HCT116 (cell line): ENCODE data around the gene NHERF2. TPM values are rescaled to one million over a fixed set of nuclear protein-coding genes. Genes with fewer than 3 reads are reported as not detected.

ENCODE experiments used
- ATAC-seq: fragments of 200-7000 bp; cut with Tn5 transposase; 2 replicates; pipeline ENCODE4 v1.9.1; 2020; ENCODE audit warnings: mild to moderate bottlenecking, moderate library complexity
- BruUV-seq: library from RNA; stranded (reverse); fragments of 400-500 nt; replicated peaks from 2 replicates; lab custom pipeline; 2021; lab: Mats Ljungman, UMichigan
- CTCF ChIA-PET: fragments of 300-600 bp; sonication (Branson Sonifier 250); formaldehyde crosslinking; loops from one replicate; lab custom pipeline; 2021; ENCODE audit warnings: antibody characterized with exemption; lab: Charles Lee
- POLR2A ChIA-PET: fragments of 300-600, 350-600 bp; sonication (Branson Sonifier 250); formaldehyde crosslinking; loops from one replicate; lab custom pipeline; 2021; ENCODE audit warnings: antibody characterized with exemption; lab: Charles Lee
- RAD21 ChIA-PET, 2 experiments: fragments of 300-600 bp; sonication (Branson Sonifier 250); formaldehyde crosslinking; loops; one replicate each; lab custom pipeline; 2023; ENCODE audit warnings: low total read pairs in 2 of 2; ENCODE audit not compliant: uncharacterized antibody in 2 of 2, unreplicated experiment in 2 of 2, low non-redundant PET in 1 of 2; lab: Charles Lee
- DNase-seq: peaks from one replicate; pipeline ENCODE4 v3.0.0-alpha.2; 2010; ENCODE audit warnings: low read depth, low spot score
- H2AFZ ChIP-seq: fragments of 200-600 bp; shearing (Covaris generic), sonication (generic); 2 replicates; pipeline ENCODE4 v1.6.1; 2017; ENCODE audit warnings: low read depth, mixed run types, mixed read lengths, antibody characterized with exemption, low read length; ENCODE audit not compliant: poor library complexity, severe bottlenecking
- H3K27ac ChIP-seq: 2 replicates; pipeline ENCODE4 v1.5.1; 2012; ENCODE audit warnings: low read depth, low read length
- H3K27me3 ChIP-seq: fragments of 200-600 bp; sonication (generic); 2 replicates; pipeline ENCODE4 v1.6.1; 2016; ENCODE audit warnings: mixed run types, low read length, mixed read lengths; ENCODE audit not compliant: insufficient read depth
- H3K36me3 ChIP-seq, 2 experiments: fragments of 200-500 bp in 1 of 2; fragments of 200-600 bp in 1 of 2; sonication (Bioruptor generic) in 1 of 2; sonication (generic) in 1 of 2; 2 replicates each; pipeline versions ENCODE4 v1.5.1 to v1.6.1; 2014 to 2016; ENCODE audit warnings: low read length in 2 of 2, inconsistent platforms in 1 of 2, mixed read lengths in 1 of 2, mixed run types in 1 of 2; ENCODE audit not compliant: insufficient read depth in 2 of 2, control insufficient read depth in 1 of 2
- H3K4me1 ChIP-seq, 2 experiments: fragments of 200-600 bp in 1 of 2; sonication (generic) in 1 of 2; 2 replicates each; pipeline versions ENCODE4 v1.5.1 to v1.6.1; 2012 to 2017; ENCODE audit warnings: low read length in 2 of 2, inconsistent platforms in 1 of 2, mild to moderate bottlenecking in 1 of 2, mixed read lengths in 1 of 2, mixed run types in 1 of 2, moderate library complexity in 1 of 2; ENCODE audit not compliant: insufficient read depth in 2 of 2, control insufficient read depth in 1 of 2
- H3K4me2 ChIP-seq: fragments of 200-600 bp; sonication (generic); 2 replicates; pipeline ENCODE4 v1.6.1; 2017; ENCODE audit warnings: mixed run types, low read length, mixed read lengths
- H3K4me3 ChIP-seq, 2 experiments: fragments of 200-600 bp in 1 of 2; sonication (generic) in 1 of 2; replicated peaks in 1 of 2; 2 replicates each; pipeline ENCODE4 v1.5.1; 2011 to 2016; ENCODE audit warnings: low read length in 2 of 2, control low read depth in 1 of 2, low read depth in 1 of 2, mild to moderate bottlenecking in 1 of 2, mixed read lengths in 1 of 2, mixed run types in 1 of 2
- H3K79me2 ChIP-seq: fragments of 200-600 bp; sonication (generic); 2 replicates; pipeline ENCODE4 v1.6.1; 2017; ENCODE audit warnings: mild to moderate bottlenecking, mixed run types, low read length, moderate library complexity, mixed read lengths; ENCODE audit not compliant: insufficient read depth
- H3K9ac ChIP-seq: fragments of 200-600 bp; sonication (generic); 2 replicates; pipeline ENCODE4 v1.6.1; 2016; ENCODE audit warnings: low read length, mixed read lengths
- H3K9me2 ChIP-seq: fragments of 200-600 bp; sonication (generic), shearing (Covaris generic); 2 replicates; pipeline ENCODE4 v1.6.1; 2017; ENCODE audit warnings: mixed run types, mild to moderate bottlenecking, moderate library complexity; ENCODE audit not compliant: insufficient read depth
- H3K9me3 ChIP-seq, 2 experiments: fragments of 200-500 bp in 1 of 2; fragments of 200-600 bp in 1 of 2; sonication (Bioruptor generic) in 1 of 2; sonication (generic) in 1 of 2; 2 replicates each; pipeline ENCODE4 v1.6.1; 2014 to 2017; ENCODE audit warnings: low read length in 2 of 2, mixed read lengths in 2 of 2, inconsistent platforms in 1 of 2, low read depth in 1 of 2, mild to moderate bottlenecking in 1 of 2, mixed run types in 1 of 2, moderate library complexity in 1 of 2; ENCODE audit not compliant: control insufficient read depth in 1 of 2, insufficient read depth in 1 of 2
- H4K20me1 ChIP-seq: fragments of 200-600 bp; sonication (generic), shearing (Covaris generic); 2 replicates; pipeline ENCODE4 v1.6.1; 2017; ENCODE audit warnings: mixed run types, mild to moderate bottlenecking, moderate library complexity; ENCODE audit not compliant: insufficient read depth
- CBX3 ChIP-seq: IDR thresholded peaks from 2 replicates; pipeline ENCODE4 v1.6.1; 2012; ENCODE audit warnings: low read depth
- CEBPB ChIP-seq: IDR thresholded peaks from 2 replicates; pipeline ENCODE4 v1.6.1; 2012; ENCODE audit warnings: low read depth
- EGR1 ChIP-seq: IDR thresholded peaks from 2 replicates; pipeline ENCODE4 v1.6.1; 2012; ENCODE audit warnings: low read depth
- EZH2 ChIP-seq: fragments of 200-600 bp; sonication (generic); IDR thresholded peaks from 2 replicates; pipeline ENCODE4 v1.6.1; 2017; ENCODE audit warnings: antibody characterized with exemption, mixed run types
- EZH2phosphoT487 ChIP-seq: fragments of 200-600 bp; IDR thresholded peaks from 2 replicates; pipeline ENCODE4 v1.6.1; 2018; ENCODE audit warnings: antibody characterized with exemption, borderline replicate concordance
- FOSL1 ChIP-seq: IDR thresholded peaks from 2 replicates; pipeline ENCODE4 v1.6.1; 2012; ENCODE audit warnings: low read depth
- JUND ChIP-seq: IDR thresholded peaks from 2 replicates; pipeline ENCODE4 v1.6.1; 2012
- POLR2AphosphoS5 ChIP-seq: IDR thresholded peaks from 2 replicates; pipeline ENCODE4 v1.6.1; 2011; ENCODE audit warnings: mild to moderate bottlenecking, low read depth, low read length, moderate library complexity
- RAD21 ChIP-seq: IDR thresholded peaks from 2 replicates; pipeline ENCODE4 v1.6.1; 2012; ENCODE audit warnings: low read depth, mild to moderate bottlenecking
- SRF ChIP-seq: IDR thresholded peaks from 2 replicates; pipeline ENCODE4 v1.6.1; 2012; ENCODE audit warnings: low read depth
- TCF7L2 ChIP-seq: IDR thresholded peaks from 2 replicates; pipeline ENCODE4 v1.7.0; 2011; ENCODE audit warnings: borderline replicate concordance, inconsistent platforms; ENCODE audit not compliant: insufficient read depth, insufficient read length; ENCODE audit errors: extremely low read depth
- ZNF274 ChIP-seq: fragments of 200-500 bp; sonication (Bioruptor generic); IDR thresholded peaks from 2 replicates; pipeline ENCODE4 v1.6.1; 2014; ENCODE audit warnings: mild to moderate bottlenecking, low read depth, low read length, inconsistent platforms
- intact Hi-C: fragments of 100-400 bp; cut with micrococcal nuclease; formaldehyde crosslinking; loops from 2 replicates; pipeline ENCODE4 v1.10.0; 2022
- total RNA-seq: library from RNA; stranded (reverse); gene quantifications from one replicate; pipeline ENCODE4 v1.2.1, GENCODE V29; 2021; ENCODE audit not compliant: unreplicated experiment
- TF ChIP-seq, protein P1 (sequence below): IDR thresholded peaks from 2 replicates; pipeline ENCODE4 v1.6.1; 2012
- TF ChIP-seq, protein P2 (sequence below): IDR thresholded peaks from 2 replicates; pipeline ENCODE4 v1.6.1; 2012
- TF ChIP-seq, protein P3 (sequence below): IDR thresholded peaks from 2 replicates; pipeline ENCODE4 v1.6.1; 2012; ENCODE audit warnings: low read depth
- TF ChIP-seq, protein P4 (sequence below): IDR thresholded peaks from 2 replicates; pipeline ENCODE4 v1.6.1; 2011; ENCODE audit warnings: mild to moderate bottlenecking, low read length, moderate library complexity; ENCODE audit not compliant: insufficient replicate concordance; ENCODE audit errors: extremely low read depth

NHERF2 gene
- total RNA-seq, 1 experiment from 2014 or later: 58.4 TPM

DNA sequence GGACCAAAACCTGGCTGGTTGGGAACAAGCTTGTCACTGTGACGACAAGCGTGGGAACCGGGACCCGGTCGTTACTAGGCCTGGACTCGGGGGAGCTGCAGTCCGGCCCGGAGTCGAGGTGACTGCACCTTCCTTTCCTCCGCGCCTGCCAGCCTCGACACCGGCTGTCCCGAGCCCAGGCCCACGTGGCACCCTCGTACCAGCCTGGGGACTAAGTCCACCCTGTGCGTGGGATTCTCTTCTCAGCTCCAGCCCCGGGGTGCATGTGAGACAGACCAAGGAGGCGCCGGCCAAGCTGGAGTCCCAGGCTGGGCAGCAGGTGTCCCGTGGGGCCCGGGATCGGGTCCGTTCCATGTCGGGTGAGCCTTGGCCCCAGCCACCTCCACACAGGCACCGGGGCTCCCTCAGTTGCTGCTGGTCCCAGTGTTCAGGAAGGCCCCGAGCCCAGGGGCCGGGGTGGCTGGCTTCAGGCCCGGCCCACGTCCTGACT lies 52.7 kb downstream of the NHERF2 start:
- Histone ChIP-seq H3K36me3 (no peaks in the 10 kb centered on the region), H4K20me1 (no peaks in the 10 kb centered on the region), H3K9ac (no peak overlapping the region), H3K9me3 (no peaks in the 10 kb centered on the region), H3K27me3 (no peaks in the 10 kb centered on the region), H3K9me2 (no peaks in the 10 kb centered on the region), H3K4me2 (no peak overlapping the region), H3K4me3 (no peak overlapping the region), H2AFZ (no peak overlapping the region), H3K27ac (no peak overlapping the region), H3K4me1 (no peaks in the 10 kb centered on the region), H3K79me2 (no peaks in the 10 kb centered on the region)
- intact Hi-C loops: no loop called here
- ChIA-PET CTCF (no interaction called here), RAD21 (no interaction called here), POLR2A (no interaction called here)
- TF ChIP-seq EGR1 (no peak), FOSL1 (no peak), TCF7L2 (no peak), POLR2AphosphoS5 (no peak), EZH2phosphoT487 (no peak), EZH2 (no peak), RAD21 (no peak), CBX3 (no peak), JUND (no peak), CEBPB (no peak), SRF (no peak), ZNF274 (no peak)
- TF ChIP-seq, protein P1, sequence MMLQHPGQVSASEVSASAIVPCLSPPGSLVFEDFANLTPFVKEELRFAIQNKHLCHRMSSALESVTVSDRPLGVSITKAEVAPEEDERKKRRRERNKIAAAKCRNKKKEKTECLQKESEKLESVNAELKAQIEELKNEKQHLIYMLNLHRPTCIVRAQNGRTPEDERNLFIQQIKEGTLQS: no peak
- TF ChIP-seq, protein P2, sequence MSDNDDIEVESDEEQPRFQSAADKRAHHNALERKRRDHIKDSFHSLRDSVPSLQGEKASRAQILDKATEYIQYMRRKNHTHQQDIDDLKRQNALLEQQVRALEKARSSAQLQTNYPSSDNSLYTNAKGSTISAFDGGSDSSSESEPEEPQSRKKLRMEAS: no peak
- TF ChIP-seq, protein P3, sequence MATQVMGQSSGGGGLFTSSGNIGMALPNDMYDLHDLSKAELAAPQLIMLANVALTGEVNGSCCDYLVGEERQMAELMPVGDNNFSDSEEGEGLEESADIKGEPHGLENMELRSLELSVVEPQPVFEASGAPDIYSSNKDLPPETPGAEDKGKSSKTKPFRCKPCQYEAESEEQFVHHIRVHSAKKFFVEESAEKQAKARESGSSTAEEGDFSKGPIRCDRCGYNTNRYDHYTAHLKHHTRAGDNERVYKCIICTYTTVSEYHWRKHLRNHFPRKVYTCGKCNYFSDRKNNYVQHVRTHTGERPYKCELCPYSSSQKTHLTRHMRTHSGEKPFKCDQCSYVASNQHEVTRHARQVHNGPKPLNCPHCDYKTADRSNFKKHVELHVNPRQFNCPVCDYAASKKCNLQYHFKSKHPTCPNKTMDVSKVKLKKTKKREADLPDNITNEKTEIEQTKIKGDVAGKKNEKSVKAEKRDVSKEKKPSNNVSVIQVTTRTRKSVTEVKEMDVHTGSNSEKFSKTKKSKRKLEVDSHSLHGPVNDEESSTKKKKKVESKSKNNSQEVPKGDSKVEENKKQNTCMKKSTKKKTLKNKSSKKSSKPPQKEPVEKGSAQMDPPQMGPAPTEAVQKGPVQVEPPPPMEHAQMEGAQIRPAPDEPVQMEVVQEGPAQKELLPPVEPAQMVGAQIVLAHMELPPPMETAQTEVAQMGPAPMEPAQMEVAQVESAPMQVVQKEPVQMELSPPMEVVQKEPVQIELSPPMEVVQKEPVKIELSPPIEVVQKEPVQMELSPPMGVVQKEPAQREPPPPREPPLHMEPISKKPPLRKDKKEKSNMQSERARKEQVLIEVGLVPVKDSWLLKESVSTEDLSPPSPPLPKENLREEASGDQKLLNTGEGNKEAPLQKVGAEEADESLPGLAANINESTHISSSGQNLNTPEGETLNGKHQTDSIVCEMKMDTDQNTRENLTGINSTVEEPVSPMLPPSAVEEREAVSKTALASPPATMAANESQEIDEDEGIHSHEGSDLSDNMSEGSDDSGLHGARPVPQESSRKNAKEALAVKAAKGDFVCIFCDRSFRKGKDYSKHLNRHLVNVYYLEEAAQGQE: no peak
- TF ChIP-seq, protein P4, sequence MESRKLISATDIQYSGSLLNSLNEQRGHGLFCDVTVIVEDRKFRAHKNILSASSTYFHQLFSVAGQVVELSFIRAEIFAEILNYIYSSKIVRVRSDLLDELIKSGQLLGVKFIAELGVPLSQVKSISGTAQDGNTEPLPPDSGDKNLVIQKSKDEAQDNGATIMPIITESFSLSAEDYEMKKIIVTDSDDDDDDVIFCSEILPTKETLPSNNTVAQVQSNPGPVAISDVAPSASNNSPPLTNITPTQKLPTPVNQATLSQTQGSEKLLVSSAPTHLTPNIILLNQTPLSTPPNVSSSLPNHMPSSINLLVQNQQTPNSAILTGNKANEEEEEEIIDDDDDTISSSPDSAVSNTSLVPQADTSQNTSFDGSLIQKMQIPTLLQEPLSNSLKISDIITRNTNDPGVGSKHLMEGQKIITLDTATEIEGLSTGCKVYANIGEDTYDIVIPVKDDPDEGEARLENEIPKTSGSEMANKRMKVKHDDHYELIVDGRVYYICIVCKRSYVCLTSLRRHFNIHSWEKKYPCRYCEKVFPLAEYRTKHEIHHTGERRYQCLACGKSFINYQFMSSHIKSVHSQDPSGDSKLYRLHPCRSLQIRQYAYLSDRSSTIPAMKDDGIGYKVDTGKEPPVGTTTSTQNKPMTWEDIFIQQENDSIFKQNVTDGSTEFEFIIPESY: no peak
- DNase-seq: no peak
- no TSS peak for BruUV-seq
- ATAC-seq: no peak
